AG10803 (cell line): ENCODE data around the gene PLA2G10.

Source experiments
- DNase-seq: peaks from one replicate; pipeline ENCODE4 v3.0.0; 2010; ENCODE audit warnings: low read depth
- H3K4me3 ChIP-seq: 2 replicates; pipeline ENCODE4 v1.5.1; 2011; ENCODE audit warnings: mild to moderate bottlenecking, low read length, control low read depth
- TF ChIP-seq, protein P1 (sequence below): conservative IDR thresholded peaks from 2 replicates; pipeline ENCODE4 v1.5.1; 2011; ENCODE audit warnings: mild to moderate bottlenecking, low read length, control low read depth, inconsistent platforms

The PLA2G10 gene

GRCh38 chr16:14678748-14679497 is 15.2 kb downstream of the PLA2G10 start:
- TF ChIP-seq, protein P1, sequence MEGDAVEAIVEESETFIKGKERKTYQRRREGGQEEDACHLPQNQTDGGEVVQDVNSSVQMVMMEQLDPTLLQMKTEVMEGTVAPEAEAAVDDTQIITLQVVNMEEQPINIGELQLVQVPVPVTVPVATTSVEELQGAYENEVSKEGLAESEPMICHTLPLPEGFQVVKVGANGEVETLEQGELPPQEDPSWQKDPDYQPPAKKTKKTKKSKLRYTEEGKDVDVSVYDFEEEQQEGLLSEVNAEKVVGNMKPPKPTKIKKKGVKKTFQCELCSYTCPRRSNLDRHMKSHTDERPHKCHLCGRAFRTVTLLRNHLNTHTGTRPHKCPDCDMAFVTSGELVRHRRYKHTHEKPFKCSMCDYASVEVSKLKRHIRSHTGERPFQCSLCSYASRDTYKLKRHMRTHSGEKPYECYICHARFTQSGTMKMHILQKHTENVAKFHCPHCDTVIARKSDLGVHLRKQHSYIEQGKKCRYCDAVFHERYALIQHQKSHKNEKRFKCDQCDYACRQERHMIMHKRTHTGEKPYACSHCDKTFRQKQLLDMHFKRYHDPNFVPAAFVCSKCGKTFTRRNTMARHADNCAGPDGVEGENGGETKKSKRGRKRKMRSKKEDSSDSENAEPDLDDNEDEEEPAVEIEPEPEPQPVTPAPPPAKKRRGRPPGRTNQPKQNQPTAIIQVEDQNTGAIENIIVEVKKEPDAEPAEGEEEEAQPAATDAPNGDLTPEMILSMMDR, result no peak
- DNase-seq, result no peak
- no peak overlapping the region for H3K4me3 ChIP-seq

GRCh38 chr16:14677627-14678026 is 16.5 kb downstream of the PLA2G10 start:
- TF ChIP-seq, protein P1, result no peak
- DNase-seq, result no peak
- no peak overlapping the region for H3K4me3 ChIP-seq

DNA sequence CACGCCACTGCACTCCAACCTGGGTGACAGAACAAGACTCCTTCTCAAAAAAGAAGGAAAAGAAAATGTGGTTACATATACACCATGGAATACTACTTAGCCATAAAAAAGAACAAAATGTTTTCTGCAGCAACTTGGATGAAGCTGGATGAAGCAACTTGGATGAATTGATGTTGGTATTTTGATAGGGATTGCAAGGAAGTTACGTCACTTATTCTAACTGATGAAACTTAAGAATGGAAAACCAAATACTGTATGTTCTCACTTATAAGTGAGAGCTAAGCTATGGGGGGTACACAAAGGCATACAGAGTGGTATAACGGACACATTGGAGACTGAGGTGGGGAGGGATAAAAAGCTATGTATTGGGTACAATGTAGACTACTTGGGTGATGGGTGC is 17.5 kb downstream of the PLA2G10 start:
- no peak overlapping the region for H3K4me3 ChIP-seq
- DNase-seq, result no peak
- TF ChIP-seq, protein P1, result no peak

- no peak overlapping the region for H3K4me3 ChIP-seq
- DNase-seq, result no peak
- TF ChIP-seq, protein P1, result no peak
These were observed 21.6 kb downstream of the PLA2G10 start for GRCh38 chr16:14672403-14672971.

- no peak overlapping the region for H3K4me3 ChIP-seq
- no peak for DNase-seq
- TF ChIP-seq, protein P1, result no peak
These were observed 24.3 kb downstream of the PLA2G10 start for GRCh38 chr16:14669776-14670175.

DNA sequence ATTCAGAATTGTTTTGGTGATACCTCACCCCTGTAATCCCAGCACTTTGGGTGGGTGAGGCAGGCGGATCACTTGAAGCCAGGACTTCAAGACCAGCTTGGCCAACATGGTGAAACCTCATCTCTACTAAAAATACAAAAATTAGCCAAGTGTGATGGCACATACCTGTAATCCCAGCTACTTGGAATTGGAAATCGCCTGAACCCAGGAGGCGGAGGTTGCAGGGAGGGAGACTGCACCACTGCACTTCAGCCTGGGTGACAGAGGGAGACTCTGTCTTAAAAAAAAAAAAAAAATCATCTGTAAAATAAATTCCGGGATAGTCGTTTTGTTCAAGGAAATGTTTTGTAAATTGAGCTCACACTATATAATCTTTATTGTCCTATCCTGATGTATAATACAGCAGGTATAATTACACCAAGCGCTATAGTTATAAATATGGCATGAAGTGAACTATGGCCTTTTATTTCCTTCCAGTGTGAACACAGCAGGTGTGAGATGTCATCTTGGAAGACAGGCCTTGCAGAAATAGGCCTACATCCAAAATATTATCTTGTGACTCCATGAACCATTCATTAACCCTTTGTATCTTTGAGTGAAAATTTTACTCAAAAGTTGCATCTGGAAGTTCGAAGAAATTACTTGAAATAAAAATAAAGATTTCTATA is 25.4 kb downstream of the PLA2G10 start:
- no peak for DNase-seq
- TF ChIP-seq, protein P1, result no peak

More for the DNA sequence above, 25.4 kb downstream of the PLA2G10 start:
- H3K4me3 ChIP-seq, result no peak overlapping the region
